NK-92 (cell line): ENCODE measurements around the gene LIMS2.

Experiments used
- DNase-seq: peaks from one replicate; lab custom pipeline; 2025; ENCODE audit not compliant: unreplicated experiment; lab: John Stamatoyannopoulos, UW

The LIMS2 gene

DNA sequence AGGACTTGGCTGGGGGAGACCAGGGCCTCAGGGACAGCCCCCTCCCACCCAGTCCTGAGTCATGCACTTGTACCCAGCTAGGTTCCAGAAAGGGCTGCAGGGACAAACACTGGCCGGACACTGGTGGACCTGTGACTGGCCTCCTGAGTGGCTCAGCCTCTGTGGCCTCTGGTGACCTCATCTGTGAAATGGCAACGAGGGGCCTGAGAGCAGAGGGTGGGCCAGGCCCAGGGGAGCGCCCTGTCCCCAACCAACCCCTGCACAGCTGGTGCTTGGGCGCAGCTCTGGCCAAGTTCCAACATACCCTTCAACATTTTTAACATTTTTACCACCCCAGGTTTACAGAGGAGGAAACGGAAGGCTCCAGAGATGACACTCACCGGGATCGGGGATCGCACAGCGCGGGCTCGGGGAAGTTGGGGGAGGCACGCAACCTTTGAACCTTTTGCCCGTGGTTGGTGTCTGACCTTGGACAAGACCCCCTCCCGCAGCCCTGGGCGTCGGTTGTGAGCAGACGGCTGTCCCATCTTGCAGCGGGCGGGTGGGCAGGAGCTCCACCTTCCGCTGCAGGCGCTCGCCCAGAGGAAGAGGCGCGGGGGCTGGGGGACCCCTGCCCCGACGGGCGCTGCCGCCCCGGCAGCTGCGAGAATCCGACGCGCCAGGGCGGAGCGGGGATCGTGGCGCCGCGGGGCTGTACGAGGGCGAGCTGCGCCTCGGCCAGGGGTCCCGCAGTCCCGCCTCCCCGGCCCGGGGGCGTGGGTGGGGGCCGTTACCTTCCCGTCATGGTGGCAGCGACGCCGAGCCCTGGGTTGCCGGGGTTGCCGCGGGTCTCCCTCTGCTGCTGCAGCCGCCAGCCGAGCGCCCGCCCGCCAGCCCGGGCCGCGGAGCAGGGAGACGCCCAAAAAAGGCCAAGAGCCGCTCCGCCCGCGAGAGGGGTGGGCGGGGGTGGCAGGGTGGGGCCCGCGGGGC, 805 bp downstream of the LIMS2 start:
- DNase-seq, result no peak

GRCh38 chr2:127673291-127674069, 1.9 kb downstream of the LIMS2 start:
- no peak for DNase-seq

DNA sequence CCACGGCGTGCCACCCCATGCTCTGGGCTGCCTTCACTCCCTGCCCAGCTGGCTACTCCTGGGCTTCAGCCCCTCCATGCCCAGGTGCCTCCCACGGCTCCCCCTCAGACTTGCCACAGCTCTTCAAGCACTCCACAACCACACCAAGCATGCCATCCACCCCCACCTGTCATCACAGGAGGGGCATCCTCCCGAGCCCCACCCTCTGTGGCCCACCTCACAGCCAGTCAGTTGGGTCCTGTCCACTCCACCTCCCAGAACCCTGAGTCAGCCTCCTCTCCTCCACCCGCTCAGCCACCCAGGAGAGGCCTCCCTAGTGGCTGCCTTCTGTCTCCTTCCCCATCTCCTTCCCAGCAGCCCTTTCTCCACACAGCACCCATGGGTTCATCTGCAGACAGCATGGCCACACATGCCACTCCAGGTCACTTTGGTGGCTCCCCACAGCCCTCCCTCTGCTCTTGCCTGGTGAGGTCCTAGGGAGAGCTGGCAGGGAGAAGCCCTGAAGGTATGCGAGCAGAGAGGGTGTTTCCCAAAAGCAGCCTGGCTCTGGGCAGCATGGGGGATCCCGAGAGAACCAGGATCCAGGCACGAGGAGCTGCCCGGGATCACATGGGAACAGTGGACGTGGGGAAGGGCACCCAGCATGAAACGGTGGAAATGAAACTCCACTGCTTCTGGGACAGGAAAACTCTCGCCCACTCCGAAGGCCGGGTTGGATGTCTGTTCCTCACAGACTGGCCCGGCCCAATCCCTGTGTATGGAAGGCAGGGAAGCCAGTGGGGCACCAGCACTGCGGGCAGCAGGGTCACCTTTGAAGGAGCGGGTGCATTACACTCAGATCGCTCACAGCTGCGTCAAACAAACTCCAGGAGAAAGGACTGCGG, 2.7 kb downstream of the LIMS2 start:
- no peak for DNase-seq

- no peak for DNase-seq
These were observed 3.6 kb downstream of the LIMS2 start for GRCh38 chr2:127671557-127672302.

- no peak for DNase-seq
These were observed 4.4 kb downstream of the LIMS2 start for GRCh38 chr2:127670957-127671290.

DNA sequence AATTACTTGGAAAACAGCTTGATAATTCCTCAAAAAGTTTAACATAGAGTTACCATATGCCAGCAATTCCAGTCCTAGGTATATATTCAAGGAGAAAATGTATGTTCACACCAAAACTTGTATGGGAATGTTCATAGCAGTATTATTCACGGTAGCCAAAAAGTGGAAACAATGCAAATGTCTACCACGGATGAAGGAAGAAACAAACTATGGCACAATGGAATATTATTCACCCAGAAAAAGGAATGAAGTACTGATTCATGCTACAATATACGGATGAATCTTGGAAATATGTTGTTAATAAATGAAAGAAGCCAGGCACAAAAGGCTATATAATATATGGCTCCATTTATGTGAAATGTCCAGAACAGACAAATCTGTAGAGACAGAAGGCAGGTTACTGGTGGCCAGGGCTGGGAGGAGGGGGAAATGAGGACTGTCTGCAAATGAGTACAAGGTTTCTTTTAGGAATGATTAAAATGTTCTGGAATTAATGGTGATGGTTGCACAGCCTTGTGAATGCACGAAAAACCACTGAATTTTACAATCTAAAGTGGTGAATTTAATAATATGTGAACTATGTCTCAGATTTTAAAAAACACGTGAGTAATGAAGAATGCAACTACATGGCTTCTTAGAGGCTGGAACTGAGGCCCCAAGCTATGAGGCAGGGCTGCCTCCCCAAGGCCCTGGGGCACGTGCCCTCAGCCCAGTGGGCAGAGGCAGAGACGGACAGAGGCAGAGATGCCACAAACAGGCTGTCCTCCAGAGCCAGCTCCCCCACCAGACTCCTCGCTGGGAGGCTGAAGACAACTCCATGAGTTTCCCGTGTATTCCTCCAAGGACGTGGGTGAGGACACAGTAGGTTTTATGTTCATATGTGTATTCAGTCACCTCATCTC, 5.0 kb downstream of the LIMS2 start:
- no peak for DNase-seq

DNA sequence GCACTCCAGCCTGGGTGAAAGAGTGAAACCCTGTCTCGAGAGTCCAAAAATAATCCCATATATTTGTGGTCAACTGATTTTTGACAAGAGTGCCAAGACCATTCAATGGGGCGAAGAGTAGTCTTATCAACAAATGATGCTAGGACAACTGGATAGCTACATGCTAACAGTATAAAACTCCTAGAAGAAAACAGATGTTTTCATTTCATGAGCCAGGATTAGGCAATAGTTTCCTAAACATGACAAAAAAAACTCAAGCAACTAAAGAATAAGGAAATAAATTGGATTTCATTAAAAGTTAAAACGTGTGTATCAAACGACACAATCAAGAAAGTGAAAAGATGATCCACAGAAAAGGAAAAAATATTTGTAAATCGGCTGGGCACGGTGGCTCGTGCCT, 6.3 kb downstream of the LIMS2 start:
- DNase-seq, result no peak

DNA sequence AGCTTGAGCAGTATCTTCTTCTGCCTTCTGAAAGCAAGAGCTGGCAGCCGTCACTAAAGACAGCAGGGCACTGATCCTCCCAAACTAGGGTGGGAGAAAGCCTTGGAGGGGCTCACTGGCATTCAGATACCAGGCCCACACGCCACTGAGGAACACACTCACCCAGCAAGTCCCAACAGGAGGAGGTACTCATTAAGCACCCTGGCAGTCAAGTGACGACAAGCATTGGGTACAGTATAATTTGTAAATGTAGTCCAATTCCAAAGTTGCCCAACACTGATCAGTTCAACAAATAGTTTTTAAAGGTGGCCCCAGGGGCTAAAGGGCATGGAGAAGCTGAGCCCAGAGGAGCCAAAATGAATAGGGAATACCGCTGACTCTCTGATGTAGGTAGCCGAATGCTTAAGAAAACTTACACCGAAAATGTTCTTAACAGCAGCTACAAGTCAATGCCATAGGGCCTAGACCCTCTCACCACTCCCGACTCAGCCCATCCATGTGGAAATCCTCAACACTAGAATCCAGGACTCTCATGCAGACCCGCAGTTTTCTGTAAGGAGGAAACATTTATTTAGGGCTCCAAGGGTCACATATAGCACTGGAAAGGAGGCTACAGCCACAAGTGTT, 9.9 kb downstream of the LIMS2 start:
- no peak for DNase-seq

- DNase-seq, result no peak
These were observed 10.5 kb downstream of the LIMS2 start for GRCh38 chr2:127664895-127665225.

- no peak for DNase-seq
These were observed 11.1 kb downstream of the LIMS2 start for GRCh38 chr2:127664065-127664894.

DNA sequence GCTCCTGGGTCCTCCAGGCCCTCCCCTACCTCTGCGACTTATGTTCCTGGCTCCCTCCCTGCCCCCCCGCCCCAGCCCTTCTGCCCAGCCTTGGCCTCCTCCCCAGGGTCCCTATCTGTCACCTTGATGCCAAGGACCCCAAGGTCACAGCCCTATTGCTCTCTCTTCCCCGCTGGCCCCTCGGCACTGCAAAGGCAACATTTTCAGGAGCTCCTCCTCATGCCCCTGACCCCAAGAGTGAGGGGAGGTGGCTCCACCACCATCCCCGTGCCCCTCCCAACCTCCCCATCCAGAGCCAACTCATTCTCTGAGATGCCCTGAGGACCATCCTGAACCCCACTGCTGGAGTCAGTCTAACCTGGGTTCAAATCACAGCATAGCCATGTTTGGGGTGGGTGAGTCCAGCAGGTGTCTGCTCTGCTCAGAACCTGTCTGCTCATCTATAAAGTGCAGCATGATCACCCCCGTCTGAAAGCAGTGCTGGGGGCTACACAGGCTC, 11.7 kb downstream of the LIMS2 start:
- DNase-seq, result no peak

DNA sequence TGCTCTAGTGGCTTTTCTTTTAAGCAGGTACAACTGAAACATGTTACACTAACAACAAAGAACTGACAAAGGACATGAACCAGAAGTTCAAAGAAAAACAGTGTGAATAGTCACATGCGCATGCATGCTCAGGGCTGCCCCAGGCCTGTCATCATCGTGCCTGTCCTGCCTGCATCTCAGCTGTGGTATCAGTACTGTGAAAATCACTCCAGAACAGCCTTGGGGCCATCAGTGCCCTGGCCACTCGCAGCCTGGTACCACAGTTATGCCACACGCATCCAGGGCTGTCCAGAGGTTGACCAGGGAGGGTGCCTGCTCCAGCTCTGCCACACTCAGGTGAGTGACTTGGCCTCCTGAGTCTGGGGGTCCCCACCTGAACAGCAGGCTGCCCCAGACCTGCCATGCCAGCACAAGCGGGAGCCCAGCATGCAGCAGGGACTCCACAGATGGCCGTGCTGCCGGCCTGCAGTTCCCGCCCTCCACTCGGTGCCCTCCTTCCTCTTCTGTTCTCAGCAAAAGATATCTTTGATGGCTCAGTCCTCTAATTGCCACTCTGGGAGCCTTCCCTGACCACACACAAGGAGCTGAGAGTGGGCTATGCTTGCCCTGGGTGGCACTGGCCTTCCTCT, 12.3 kb downstream of the LIMS2 start:
- DNase-seq, result no peak

GRCh38 chr2:127661949-127662510, 13.3 kb downstream of the LIMS2 start:
- no peak for DNase-seq

DNA sequence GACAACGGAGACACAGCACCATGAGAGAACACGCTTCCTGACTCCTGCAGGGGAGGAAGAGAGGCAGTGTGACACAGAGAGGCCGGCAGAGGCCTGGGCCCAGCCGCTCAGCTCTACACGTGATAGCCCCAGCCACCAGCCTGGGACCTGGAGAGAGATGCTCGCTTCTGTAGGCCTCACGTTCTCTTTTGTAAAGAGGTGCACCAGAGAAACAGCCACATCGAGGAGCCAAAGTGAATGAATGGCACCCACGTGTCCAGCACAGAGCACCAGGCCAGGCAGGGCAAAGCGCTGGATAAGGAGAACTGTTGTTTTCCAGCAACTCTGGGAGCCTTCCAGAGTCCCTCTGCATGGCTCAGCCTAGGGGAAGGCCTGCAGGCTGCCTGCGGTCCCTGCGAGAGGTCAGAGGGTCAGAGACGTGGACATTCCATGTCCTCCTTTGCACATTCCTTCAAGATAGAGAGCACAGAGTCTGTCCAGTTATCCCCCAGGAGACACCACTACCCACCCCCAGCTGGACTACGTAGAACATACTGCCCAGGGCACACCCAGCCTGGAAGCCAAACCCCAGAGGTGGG, 14.2 kb downstream of the LIMS2 start:
- DNase-seq, result no peak

- no peak for DNase-seq
These were observed 15.1 kb downstream of the LIMS2 start for GRCh38 chr2:127660291-127660578.

GRCh38 chr2:127659408-127660290, 15.7 kb downstream of the LIMS2 start:
- DNase-seq, result no peak
